AG04449 (cell line): ENCODE measurements around the gene CEP83.

Experiments
- CTCF ChIA-PET: fragments of 350-600 bp; formaldehyde crosslinking; extraction: SDS; loops from one replicate; lab custom pipeline; 2021; ENCODE audit warnings: antibody characterized with exemption; lab: Yijun Ruan, JAX
- POLR2A ChIA-PET: fragments of 400-600, 350-600 bp; formaldehyde crosslinking; extraction: SDS; loops from one replicate; lab custom pipeline; 2020; ENCODE audit warnings: antibody characterized with exemption, inconsistent platforms; lab: Yijun Ruan, JAX
- DNase-seq: peaks from one replicate; pipeline ENCODE4 v3.0.0-alpha.2; 2010; ENCODE audit warnings: low read depth, low spot score
- H3K4me3 ChIP-seq: 2 replicates; pipeline ENCODE4 v1.5.1; 2011; ENCODE audit warnings: low read depth, mild to moderate bottlenecking, control low read depth, low read length
- TF ChIP-seq, protein P1 (sequence below): IDR thresholded peaks from one replicate; pipeline ENCODE4 v1.5.1; 2011; ENCODE audit warnings: mild to moderate bottlenecking, moderate library complexity, low read length, control low read depth, inconsistent platforms; ENCODE audit not compliant: insufficient read depth; ENCODE audit errors: missing control alignments

Gene CEP83

DNA sequence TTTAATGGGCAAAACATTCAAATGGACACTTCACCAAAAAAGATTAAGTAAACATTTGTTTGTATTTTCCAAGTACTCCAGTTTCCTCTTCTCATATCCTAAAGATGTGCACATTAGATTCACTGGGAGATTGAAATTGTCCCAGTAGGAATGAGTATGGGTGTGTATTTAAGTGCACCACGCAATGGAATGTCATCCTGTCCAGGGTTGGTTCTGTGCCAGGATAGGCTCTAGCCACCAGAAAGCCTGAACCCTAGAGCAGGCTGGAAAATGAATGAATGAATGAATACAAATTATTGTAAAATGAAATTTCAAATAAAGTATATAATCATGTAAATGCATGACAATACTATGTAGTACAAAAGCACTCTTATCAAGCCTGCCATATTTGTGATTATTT lies 14.0 kb downstream of the CEP83 start:
- TF ChIP-seq, protein P1, sequence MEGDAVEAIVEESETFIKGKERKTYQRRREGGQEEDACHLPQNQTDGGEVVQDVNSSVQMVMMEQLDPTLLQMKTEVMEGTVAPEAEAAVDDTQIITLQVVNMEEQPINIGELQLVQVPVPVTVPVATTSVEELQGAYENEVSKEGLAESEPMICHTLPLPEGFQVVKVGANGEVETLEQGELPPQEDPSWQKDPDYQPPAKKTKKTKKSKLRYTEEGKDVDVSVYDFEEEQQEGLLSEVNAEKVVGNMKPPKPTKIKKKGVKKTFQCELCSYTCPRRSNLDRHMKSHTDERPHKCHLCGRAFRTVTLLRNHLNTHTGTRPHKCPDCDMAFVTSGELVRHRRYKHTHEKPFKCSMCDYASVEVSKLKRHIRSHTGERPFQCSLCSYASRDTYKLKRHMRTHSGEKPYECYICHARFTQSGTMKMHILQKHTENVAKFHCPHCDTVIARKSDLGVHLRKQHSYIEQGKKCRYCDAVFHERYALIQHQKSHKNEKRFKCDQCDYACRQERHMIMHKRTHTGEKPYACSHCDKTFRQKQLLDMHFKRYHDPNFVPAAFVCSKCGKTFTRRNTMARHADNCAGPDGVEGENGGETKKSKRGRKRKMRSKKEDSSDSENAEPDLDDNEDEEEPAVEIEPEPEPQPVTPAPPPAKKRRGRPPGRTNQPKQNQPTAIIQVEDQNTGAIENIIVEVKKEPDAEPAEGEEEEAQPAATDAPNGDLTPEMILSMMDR = no peak
- CTCF ChIA-PET = no interaction called here

DNA sequence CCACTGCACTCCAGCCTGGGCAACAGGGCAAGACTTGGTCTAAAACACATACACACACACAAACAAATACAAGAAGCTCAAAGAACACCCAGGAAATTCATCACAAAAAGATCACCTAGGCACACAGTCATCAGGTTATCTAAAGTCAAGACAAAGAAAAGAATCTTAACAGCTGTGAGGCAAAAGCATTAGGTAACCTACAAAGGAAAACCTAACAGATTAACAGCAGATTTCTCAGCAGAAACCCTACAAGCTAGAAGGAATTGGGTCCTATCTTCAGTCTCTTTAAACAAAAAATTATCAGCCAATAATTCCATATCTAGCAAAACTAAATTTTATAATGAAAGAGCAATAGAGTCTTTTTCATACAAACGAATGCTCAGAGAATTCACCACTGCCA lies 22.4 kb downstream of the CEP83 start:
- DNase-seq = no peak
- ChIA-PET CTCF (interaction anchor here (5.8 kb wide), 1 partner anchor 302 kb away, joined by 53 read pairs; no protein-coding TSS in a partner anchor), POLR2A (no interaction called here)
- no peak overlapping the region for H3K4me3 ChIP-seq
- TF ChIP-seq, protein P1 = no peak

More for the DNA sequence above, 14.0 kb downstream of the CEP83 start:
- no peak overlapping the region for H3K4me3 ChIP-seq
- DNase-seq = no peak
- POLR2A ChIA-PET = no interaction called here

DNA sequence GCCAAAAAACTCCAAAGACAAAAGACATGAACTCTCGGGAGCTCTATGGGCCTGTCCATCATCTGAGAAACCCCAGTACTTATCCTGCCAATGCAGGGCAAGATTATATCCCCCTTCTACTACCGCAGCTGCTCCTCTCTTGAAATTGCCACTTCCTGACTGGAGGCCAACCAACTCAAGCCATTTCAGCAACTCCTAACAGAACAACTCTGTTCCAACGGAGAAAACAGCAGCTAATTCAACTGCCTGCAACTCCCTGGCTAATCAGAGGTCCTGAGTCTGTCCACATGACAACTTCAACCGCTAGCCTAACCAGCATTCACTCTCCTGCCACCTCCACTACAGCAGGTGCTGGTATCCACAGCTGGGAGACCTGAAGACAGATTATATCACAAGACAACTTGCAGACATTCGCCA lies 24.1 kb downstream of the CEP83 start:
- ChIA-PET CTCF (interaction anchor here (2.6 to 5.8 kb wide), 3 partner anchors 23 to 300 kb away, joined by 12 to 74 read pairs (median 53); partner anchors contain the start of gene CEP83), POLR2A (no interaction called here)
- H3K4me3 ChIP-seq = no peak overlapping the region
- TF ChIP-seq, protein P1 = no peak
- no peak for DNase-seq

DNA sequence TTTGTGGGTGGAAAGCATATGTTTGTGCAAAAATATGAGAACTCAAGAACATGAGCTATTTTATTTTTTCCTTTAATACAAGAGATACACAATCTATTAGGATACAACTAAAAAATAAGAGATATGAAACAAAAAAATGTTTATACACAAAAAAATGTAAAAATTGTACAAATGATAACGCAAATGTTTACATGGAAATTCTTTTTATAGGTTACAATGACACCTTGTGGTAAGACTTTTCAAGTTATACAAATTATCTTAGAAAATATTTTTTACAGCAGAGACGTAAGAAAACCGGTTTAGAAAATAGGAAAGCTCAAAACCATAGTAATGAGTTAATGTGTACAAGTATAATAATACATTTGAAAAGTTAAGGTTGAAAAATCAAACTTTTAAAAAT lies 25.5 kb downstream of the CEP83 start:
- no peak for DNase-seq
- ChIA-PET CTCF (interaction anchor here (0.6 to 5.8 kb wide), 27 partner anchors 9 to 1094 kb away, joined by 3 to 74 read pairs (median 3); partner anchors contain the start of gene CEP83), POLR2A (no interaction called here)

DNA sequence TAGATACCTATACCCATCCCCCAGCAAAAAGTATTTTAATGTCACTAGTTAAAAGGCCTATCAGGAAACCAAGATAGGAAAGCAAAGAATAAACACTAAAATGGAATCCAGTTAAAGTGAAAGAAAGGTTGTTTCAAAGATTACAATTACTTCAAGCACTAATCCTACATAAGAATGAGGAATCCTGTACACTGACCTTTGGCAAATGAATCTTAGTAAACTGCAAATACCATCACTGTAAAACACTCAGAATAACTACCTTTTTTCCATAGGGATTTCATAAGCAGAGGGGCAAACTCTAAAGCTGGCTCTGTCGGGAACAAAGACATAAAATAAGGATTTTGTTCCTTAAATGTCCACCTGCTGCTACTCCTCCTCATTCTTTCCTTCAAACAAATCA lies 25.9 kb downstream of the CEP83 start:
- no peak for DNase-seq
- ChIA-PET POLR2A (no interaction called here), CTCF (interaction anchor here (0.7 to 5.8 kb wide), 24 partner anchors 9 to 931 kb away, joined by 3 to 74 read pairs (median 3); partner anchors contain the start of gene CEP83)
- H3K4me3 ChIP-seq = no peak overlapping the region
- TF ChIP-seq, protein P1 = no peak

More for the DNA sequence above, 25.5 kb downstream of the CEP83 start:
- H3K4me3 ChIP-seq = no peak overlapping the region
- TF ChIP-seq, protein P1 = no peak

DNA sequence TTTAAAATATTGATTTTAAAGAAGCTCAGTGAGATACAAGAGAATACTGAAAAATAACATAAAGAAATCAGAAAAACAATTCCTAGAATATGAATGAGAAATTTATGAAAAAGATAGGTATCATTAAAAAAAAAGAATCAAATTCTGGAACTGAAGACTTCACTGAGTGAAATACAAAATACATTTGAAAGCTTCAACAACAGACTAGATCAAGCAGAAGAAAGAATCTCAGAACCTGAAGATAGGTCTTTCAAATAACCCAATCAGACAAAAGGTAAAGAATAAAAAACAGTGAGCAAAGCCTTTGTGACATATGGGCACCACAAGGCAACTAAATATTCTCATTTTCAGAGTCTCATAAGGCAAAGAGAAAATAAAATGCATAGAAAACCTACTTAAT lies 29.4 kb downstream of the CEP83 start:
- POLR2A ChIA-PET = no interaction called here
- CTCF ChIA-PET = interaction anchor here (0.8 to 1.3 kb wide), 3 partner anchors 104 to 329 kb away, joined by 3 read pairs; no protein-coding TSS in a partner anchor
- TF ChIP-seq, protein P1 = no peak
- H3K4me3 ChIP-seq = no peak overlapping the region
- no peak for DNase-seq
